NCI-H226 (cell line): Measurements from ENCODE around the gene MMAB.
A peak's percentile ranks its signal among the peaks of the same experiment; 100 is the strongest.

ENCODE experiments used
- DNase-seq: peaks from one replicate; pipeline ENCODE4 v3.0.0-alpha.2; 2015

MMAB gene

DNA sequence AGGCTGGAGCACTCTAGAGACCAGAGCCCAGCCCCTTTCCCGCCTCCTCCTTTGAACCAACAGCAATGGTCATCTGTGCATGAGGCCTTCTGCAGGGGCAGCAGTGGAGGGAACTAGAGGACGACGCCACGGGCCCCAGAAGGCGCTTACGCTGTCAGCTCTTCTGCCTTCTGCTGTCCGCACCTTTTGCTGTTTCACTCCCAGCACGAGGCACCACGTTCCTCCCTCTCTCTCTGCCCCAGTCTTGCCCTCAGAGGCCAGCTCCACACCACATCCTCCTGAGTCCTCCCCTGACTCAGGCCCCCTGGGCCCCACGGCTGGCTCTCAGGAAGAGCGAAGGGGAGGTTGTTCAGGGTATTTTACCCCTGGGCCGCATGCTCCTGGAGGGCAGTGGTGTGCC, 15.5 kb downstream of the MMAB start:
- no peak for DNase-seq

GRCh38 chr12:109557200-109557599, 16.1 kb downstream of the MMAB start:
- no peak for DNase-seq

GRCh38 chr12:109555431-109556315, 17.6 kb downstream of the MMAB start:
- no peak for DNase-seq

DNA sequence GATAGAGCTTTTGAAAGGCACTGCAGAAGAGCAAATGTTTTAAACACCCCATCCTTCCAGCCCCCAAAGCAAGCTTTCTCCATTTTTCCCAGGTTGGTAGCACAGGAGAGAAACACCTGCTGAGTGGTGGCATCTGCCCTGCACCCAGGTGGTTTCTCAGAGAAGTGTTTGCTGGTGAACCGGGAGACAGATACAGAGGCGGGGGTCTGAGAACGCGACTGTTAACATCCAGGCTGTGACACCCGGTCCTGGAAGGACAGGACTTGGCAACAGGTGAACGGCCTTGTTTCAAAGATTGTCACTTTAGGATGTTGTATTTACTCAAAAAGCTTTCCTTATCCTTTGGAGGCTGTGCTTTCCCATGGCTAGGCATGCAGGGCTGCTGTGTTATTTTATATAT, 18.5 kb downstream of the MMAB start:
- no peak for DNase-seq

GRCh38 chr12:109553906-109554500, 19.3 kb downstream of the MMAB start:
- DNase-seq = no peak

DNA sequence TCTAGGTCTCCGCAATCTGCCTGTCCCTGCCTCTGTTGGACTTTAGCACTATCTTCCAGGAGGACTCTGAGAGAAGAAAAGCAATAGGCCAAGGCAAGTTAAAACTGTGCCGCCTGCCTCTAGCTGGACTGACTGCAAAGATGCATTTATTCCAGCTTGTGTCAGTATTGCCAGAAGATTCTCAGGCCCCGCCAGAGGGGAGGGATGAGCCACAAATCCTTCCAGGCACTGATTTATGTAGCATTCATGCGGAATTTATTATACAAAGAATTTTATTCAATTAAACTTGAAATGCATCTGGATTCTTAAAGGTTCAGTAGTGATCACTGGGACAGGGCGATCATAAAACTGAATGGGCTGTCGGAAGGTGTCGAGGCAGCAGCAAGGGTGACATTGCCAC, 19.8 kb downstream of the MMAB start:
- no peak for DNase-seq

DNA sequence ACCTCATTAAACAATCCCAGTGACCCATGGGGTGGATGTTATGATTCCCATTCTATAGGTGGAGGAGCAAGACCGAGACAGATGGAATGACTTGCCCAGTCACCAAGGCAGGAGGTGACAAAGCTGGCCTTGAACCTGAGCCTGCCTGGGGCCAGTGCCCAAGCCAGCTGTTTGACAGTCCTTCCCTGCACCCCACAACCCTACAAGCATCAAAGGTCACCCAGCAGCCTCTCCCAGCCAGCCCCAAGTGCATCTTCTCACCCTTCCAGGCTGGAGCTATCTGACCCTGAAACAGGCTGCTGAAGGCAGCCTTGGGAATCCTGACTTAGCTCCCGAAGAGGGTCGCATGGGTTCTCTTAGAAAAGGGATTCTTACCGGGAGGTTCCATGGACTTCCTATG, 20.3 kb downstream of the MMAB start:
- DNase-seq = no peak

GRCh38 chr12:109551108-109551507, 22.2 kb downstream of the MMAB start:
- DNase-seq = no peak

GRCh38 chr12:109550281-109550680, 23.0 kb downstream of the MMAB start:
- DNase-seq = no peak

DNA sequence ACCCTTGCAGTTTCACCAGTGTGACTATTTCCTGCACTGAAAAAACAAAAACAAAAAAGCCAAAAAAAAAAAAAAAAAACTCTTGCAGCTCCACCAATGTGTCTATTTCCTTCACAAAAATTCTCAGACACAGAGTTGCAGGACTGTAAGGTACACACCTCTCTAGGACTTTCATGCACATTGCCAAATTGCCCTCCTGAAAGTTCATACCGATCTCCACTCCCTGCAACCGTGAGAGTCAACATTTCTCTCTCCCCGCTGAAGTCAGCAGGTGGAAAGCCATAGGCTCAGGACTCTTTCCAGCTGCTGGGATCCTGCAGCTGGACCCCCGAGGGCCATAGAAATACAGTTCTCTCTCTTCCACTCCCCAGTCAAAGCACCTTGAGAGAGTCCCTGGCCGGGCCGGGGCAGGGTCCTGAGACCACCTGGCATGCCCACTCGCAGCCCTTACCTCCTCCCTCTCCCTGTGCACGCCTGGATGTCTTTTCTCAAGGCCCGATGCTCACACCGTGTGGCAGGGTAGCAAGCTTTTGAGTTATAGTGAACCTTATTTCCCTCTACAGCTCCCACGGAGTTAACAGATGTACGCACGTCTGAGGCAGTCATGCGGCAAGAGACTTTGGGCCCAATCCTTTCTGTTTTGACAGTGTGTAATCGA, 23.6 kb downstream of the MMAB start:
- no peak for DNase-seq

DNA sequence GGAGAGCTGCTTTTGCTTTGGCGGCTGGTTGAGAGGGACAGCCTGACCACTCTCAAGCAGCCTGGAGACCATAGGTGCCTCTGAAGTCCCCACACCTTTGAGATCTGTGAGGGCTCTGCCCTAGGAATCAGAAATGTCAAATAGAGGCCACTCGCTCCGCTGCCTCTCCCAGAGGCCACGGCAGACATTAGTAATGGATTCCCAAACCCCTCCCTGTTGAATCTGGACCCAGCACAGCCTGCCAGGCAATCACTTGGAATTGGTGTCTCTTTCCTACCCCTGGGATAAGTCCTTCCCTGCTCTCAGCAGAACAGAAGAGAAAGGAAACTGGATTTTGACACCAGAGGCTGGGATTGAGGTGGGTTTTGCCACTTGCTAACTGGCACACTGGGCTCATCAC, 25.0 kb downstream of the MMAB start:
- DNase-seq = no peak

DNA sequence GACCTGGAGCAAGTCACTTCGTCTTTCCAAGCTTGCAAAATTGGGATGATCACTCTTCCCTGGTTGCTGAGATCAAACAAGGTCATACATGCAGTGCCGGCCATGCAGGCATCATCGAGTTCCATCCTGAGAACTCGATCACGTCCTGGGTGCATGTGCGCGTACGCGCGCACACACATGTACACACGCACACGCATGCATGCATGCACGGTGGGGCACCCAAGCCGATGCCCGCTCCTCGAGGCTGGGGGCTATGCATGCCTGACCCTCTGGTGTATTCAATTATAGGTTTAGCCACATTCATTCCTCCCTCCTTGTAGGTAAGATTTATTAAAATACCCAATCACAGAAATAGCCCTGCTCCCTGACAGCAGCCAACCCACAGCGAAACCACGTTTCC, 26.0 kb downstream of the MMAB start:
- no peak for DNase-seq

GRCh38 chr12:109545826-109546225, 27.5 kb downstream of the MMAB start:
- DNase-seq = no peak

GRCh38 chr12:109544955-109545531, 28.3 kb downstream of the MMAB start:
- DNase-seq = peak; percentile 40

GRCh38 chr12:109542876-109543275, 30.4 kb downstream of the MMAB start:
- no peak for DNase-seq

DNA sequence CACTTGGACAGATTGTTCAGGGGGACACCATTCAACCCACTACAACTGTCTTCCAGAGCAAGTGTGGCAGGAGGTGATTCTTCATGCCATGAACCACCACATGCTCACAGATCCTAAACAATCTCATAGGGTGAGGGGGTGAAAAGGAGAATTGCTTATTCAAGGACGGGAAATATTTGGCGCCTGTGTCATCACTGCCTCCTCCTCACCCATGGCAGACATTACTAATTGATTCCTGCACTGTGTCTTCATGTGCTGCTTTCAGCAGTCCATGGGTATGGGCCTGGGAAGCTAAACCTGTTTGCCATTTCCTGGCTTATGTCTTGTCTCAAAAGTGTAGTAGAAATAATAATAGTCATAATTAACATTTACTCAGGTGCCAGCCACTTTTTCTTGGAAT, 31.3 kb downstream of the MMAB start:
- peak; percentile 33 for DNase-seq

DNA sequence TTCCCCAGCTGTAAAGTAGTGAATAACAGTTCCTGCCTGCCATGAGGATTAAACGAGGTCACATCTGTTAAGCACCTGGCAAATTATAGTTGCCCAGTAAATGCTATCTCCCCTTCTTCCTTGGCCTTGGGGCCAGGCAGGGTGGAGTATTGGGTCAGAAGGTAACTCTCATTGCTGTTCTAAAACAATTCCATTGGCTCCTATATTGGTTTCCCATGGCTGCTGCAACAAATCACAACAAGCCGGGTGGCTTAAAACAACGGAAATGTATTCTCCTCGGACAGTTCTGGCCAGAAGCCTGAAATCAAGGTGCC, 31.9 kb downstream of the MMAB start:
- no peak for DNase-seq

- no peak for DNase-seq
Observed at GRCh38 chr12:109540526-109541412, 32.5 kb downstream of the MMAB start.

- DNase-seq = no peak
Observed at GRCh38 chr12:109539508-109539907, 33.8 kb downstream of the MMAB start.

- DNase-seq = no peak
Observed at GRCh38 chr12:109538191-109538863, 35.0 kb downstream of the MMAB start.

GRCh38 chr12:109537136-109537535, 36.2 kb downstream of the MMAB start:
- no peak for DNase-seq

DNA sequence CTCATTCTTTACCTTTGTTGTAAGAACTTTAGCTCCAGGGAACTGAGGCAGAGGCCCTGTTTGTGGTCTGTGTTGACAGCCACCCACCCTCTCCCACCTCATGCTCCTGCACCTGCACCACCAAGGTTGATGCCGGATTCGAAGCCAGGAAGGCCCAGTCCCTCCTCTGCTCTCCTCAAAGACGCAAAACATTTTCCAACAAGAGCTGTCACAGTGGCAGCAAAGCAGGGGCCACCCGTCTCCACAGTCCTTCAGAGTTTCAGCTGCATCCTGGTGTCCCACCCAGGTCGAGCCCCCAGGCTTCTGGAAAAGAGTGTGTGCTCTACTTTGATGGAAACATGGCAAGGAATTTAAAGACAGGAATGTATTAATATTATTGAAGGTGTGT, 37.4 kb downstream of the MMAB start:
- no peak for DNase-seq
